ENCODE measurements around the gene POLA1. TPM values are rescaled to one million over a fixed set of nuclear protein-coding genes. Genes with fewer than 3 reads are reported as not detected.

The POLA1 gene
- total RNA-seq, 1 donor from 2014 or later = 76.5 TPM

GRCh38 chrX:25043192-25043591, 349.5 kb downstream of the POLA1 start:
- peaks cover 9% of the 10 kb centered on the region for H3K9me3 Mint-ChIP-seq
- H3K27ac Mint-ChIP-seq (ENCODE audit: unreplicated experiment) = no peak overlapping the region

More at GRCh38 chrX:25043192-25043591, 349.5 kb downstream of the POLA1 start:
- H3K36me3 Mint-ChIP-seq (ENCODE audit: low read depth) = peaks cover 2% of the 10 kb centered on the region
- TF ChIP-seq CTCF (conservative IDR thresholded peaks at IDR 0.05) = no peak
- H3K4me1 Mint-ChIP-seq = peaks cover 8% of the 10 kb centered on the region
- no peak for DNase-seq (ENCODE audit: low read depth, low spot score)
- H3K27me3 Mint-ChIP-seq (ENCODE audit: low read depth) = no peaks in the 10 kb centered on the region
- H3K4me3 Mint-ChIP-seq = no peak overlapping the region

Other genes starting within 250 kb of the POLA1 start
- 21.1 and 22.0 TPM in 2 replicates for gene PDK3, start 228.6 kb upstream of the POLA1 start, total RNA-seq
- gene PCYT1B, start 46.6 kb upstream of the POLA1 start, total RNA-seq = 32.3 and 34.0 TPM in 2 replicates